ENCODE results near the gene CHAT.
A peak's percentile ranks its signal among the peaks of the same experiment; 100 is the strongest.

CHAT gene

GRCh38 chr10:49632406-49633317 is 18.8 kb downstream of the CHAT start:
- DNase-seq, result no peak

GRCh38 chr10:49633327-49634068 is 19.7 kb downstream of the CHAT start:
- DNase-seq, result no peak

GRCh38 chr10:49634069-49634660 is 20.3 kb downstream of the CHAT start:
- no peak for DNase-seq

GRCh38 chr10:49642311-49642710 is 28.5 kb downstream of the CHAT start:
- DNase-seq, result no peak

GRCh38 chr10:49643241-49644034 is 29.6 kb downstream of the CHAT start:
- no peak for DNase-seq

- no peak for DNase-seq
Observed at GRCh38 chr10:49644035-49644646, 30.3 kb downstream of the CHAT start.

GRCh38 chr10:49645417-49645816 is 31.6 kb downstream of the CHAT start:
- no peak for DNase-seq

GRCh38 chr10:49645871-49646870 is 32.3 kb downstream of the CHAT start:
- DNase-seq, result peak; percentile 9 to 27

GRCh38 chr10:49647554-49647953 is 33.7 kb downstream of the CHAT start:
- no peak for DNase-seq

- no peak for DNase-seq
Observed at GRCh38 chr10:49647985-49648795, 34.4 kb downstream of the CHAT start.

- DNase-seq, result no peak
Observed at GRCh38 chr10:49649294-49649693, 35.5 kb downstream of the CHAT start.

- DNase-seq, result no peak
Observed at GRCh38 chr10:49649936-49650723, 36.3 kb downstream of the CHAT start.

- no peak for DNase-seq
Observed at GRCh38 chr10:49650724-49651034, 36.8 kb downstream of the CHAT start.

- no peak for DNase-seq
Observed at GRCh38 chr10:49651039-49651835, 37.4 kb downstream of the CHAT start.

- DNase-seq, result no peak
Observed at GRCh38 chr10:49651917-49652316, 38.1 kb downstream of the CHAT start.

- no peak for DNase-seq
Observed at GRCh38 chr10:49652421-49653272, 38.8 kb downstream of the CHAT start.

GRCh38 chr10:49653273-49653929 is 39.6 kb downstream of the CHAT start:
- DNase-seq, result no peak

Measured in inflammatory macrophage treated with lipopolysaccharide for 1 hour (primary cell).